BE2C (cell line): ENCODE measurements around the gene ADAM19.
"Not testable (repeated sequence)": the region's sequence is repeated elsewhere in the genome, so short reads cannot be mapped to it uniquely, and the experiment has no call there.

Source experiments
- DNase-seq: peaks from one replicate; pipeline ENCODE4 v3.0.0-alpha.2; 2020
- H3K27me3 ChIP-seq: fragments of 250-450 bp; sonication (Bioruptor Pico); 2 replicates; pipeline ENCODE4 v1.5.1; 2020; ENCODE audit warnings: mild to moderate bottlenecking
- H3K36me3 ChIP-seq: fragments of 250-450 bp; sonication (Bioruptor Pico); 2 replicates; pipeline ENCODE4 v1.5.1; 2020; ENCODE audit warnings: mild to moderate bottlenecking
- H3K4me1 ChIP-seq: fragments of 250-450 bp; sonication (Bioruptor Pico); 2 replicates; pipeline ENCODE4 v1.5.1; 2020
- H3K4me3 ChIP-seq: 2 replicates; pipeline ENCODE4 v1.5.1; 2011; ENCODE audit warnings: low read depth, low read length
- H3K9me3 ChIP-seq: fragments of 250-450 bp; sonication (Bioruptor Pico); 2 replicates; pipeline ENCODE4 v1.5.1; 2020
- TF ChIP-seq, protein P1 (sequence below): IDR thresholded peaks from 2 replicates; pipeline ENCODE4 v1.5.1; 2012; ENCODE audit warnings: mild to moderate bottlenecking, low read depth, low read length

The ADAM19 gene

DNA sequence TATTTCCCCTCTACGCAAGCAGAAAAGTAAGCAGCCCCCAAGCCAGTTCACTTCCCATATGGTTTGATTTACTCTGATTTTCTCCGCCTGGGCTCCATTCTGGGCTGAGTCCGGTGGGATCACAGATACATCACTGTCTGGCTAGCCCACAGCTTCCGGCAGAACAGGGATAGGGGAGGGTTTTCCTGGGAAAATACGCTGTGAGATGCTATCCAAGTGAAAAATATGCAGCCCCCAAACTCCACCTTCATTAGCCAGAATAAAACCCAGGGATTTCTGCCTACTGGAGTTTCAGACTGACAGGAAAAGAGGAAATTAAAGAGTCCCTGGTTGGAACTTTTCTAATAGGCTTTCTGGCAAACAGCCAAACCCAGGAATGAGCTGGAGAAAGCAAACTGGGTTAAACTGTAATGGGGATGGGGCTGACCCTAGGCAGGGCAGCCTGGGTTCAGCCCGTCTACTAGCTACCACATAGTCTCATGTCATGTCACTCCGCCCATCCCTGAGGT, 132.5 kb downstream of the ADAM19 start:
- TF ChIP-seq, protein P1, sequence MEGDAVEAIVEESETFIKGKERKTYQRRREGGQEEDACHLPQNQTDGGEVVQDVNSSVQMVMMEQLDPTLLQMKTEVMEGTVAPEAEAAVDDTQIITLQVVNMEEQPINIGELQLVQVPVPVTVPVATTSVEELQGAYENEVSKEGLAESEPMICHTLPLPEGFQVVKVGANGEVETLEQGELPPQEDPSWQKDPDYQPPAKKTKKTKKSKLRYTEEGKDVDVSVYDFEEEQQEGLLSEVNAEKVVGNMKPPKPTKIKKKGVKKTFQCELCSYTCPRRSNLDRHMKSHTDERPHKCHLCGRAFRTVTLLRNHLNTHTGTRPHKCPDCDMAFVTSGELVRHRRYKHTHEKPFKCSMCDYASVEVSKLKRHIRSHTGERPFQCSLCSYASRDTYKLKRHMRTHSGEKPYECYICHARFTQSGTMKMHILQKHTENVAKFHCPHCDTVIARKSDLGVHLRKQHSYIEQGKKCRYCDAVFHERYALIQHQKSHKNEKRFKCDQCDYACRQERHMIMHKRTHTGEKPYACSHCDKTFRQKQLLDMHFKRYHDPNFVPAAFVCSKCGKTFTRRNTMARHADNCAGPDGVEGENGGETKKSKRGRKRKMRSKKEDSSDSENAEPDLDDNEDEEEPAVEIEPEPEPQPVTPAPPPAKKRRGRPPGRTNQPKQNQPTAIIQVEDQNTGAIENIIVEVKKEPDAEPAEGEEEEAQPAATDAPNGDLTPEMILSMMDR, result no peak
- Histone ChIP-seq H3K9me3 (no peaks in the 10 kb centered on the region), H3K36me3 (no peaks in the 10 kb centered on the region), H3K27me3 (no peaks in the 10 kb centered on the region), H3K4me1 (peaks cover 10% of the 10 kb centered on the region; the same call in 1 of the 2 replicates), H3K4me3 (peak overlapping the region; percentile 49)
- peak; percentile 66 for DNase-seq

DNA sequence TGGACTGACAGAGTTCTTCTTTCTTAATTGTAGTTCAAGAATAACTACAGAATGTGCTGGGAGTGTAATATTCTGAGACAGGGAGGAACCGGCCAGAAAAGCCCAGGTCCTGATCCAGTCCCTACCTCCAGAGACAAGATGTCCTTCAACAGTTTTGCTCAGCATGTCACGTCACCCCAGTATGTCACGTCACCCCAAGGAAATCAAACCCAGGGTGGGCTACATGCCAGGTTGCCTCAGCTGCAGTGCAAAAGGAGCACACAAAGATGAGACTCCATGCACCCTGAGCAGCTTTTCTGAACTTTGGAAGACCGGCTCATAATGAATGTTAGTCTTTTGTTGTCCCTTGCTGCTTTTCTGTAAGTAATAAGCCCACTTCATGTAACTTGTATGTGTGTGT, 141.5 kb downstream of the ADAM19 start:
- Histone ChIP-seq H3K36me3 (no peaks in the 10 kb centered on the region), H3K4me3 (no peak overlapping the region), H3K4me1 (no peaks in the 10 kb centered on the region), H3K9me3 (no peaks in the 10 kb centered on the region), H3K27me3 (no peaks in the 10 kb centered on the region)
- DNase-seq, result no peak
- TF ChIP-seq, protein P1, result no peak

DNA sequence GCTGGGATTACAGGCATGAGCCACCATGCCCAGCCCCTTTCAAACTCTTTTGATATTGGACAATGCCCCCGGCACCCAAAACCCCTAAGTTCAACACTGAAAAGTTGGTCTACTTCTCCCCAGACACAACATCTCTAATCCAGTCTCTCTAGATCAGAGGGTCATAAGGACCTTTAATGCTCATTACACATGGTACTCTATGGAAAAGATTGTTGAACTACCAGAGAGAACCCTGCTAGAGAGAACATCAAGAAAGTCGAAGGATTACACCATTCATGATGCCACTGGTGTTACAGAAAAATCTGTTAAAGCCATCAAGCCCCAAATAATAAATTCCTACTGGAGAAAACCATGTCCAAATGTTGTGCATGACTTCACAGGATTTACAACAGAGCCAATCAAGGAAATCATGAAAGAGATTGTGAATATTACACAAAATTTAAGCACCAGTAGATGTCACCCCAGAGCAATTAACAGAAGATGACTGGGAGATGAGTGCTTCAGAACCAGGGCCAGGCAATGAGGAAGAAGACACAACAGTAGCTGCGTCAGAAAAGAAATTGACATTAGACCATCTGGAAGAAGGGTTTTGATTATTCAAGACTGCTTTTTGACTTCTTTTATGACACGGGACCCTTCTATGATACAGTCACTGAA, 143.9 kb downstream of the ADAM19 start:
- no peaks in the 10 kb centered on the region for H3K9me3 ChIP-seq
- H3K4me3 ChIP-seq, result no peak overlapping the region
- TF ChIP-seq, protein P1, result peak; percentile 52
- no peaks in the 10 kb centered on the region for H3K4me1 ChIP-seq
- peak; percentile 16 for DNase-seq
- no peaks in the 10 kb centered on the region for H3K27me3 ChIP-seq
- H3K36me3 ChIP-seq, result no peaks in the 10 kb centered on the region

DNA sequence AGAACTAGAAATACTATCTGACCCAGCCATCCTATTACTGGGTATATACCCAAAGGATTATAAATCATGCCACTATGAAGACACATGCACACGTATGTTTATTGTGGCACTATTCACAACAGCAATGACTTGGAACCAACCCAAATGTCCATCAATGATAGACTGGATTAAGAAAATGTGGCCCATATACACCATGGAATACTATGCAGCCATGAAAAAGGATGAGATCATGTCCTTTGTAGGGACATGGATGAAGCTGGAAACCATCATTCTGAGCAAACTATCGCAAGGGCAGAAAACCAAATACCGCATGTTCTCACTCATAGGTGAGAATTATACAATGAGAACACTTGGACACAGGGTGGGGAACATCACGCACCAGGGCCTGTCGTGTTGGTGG, 145.7 kb downstream of the ADAM19 start:
- not testable (repeated sequence) for H3K4me3 ChIP-seq, H3K4me1 ChIP-seq, H3K9me3 ChIP-seq, H3K27me3 ChIP-seq, DNase-seq, H3K36me3 ChIP-seq
